Adrenal gland (tissue), 12 donors: ENCODE results near the gene GALNT6. TPM values are rescaled to one million over a fixed set of nuclear protein-coding genes. Genes with fewer than 3 reads are reported as not detected.

Source experiments
- DNase-seq, 7 donors: peaks; one replicate each; pipeline ENCODE4 v3.0.0-alpha.2; 2019 to 2020
- H3K27ac ChIP-seq, 5 donors: fragments of 200-600 bp; sonication (generic) in 4 of 5; 1 replicate in 3 of 5; 2 replicates in 2 of 5; pipeline versions ENCODE4 v1.5.1 to v1.8.0; 2016 to 2020; ENCODE audit warnings: mild to moderate bottlenecking in 1 of 5
- H3K27me3 ChIP-seq: fragments of 200-600 bp; 2 replicates; pipeline ENCODE4 v1.8.0; 2021
- H3K36me3 ChIP-seq, 2 donors: fragments of 200-600 bp; replicated peaks in 1 of 2; 1 replicate in 1 of 2; 2 replicates in 1 of 2; pipeline versions ENCODE4 v1.5.1 to v1.8.0; 2018 to 2022
- H3K4me1 ChIP-seq, 2 donors: fragments of 200-600 bp; replicated peaks in 1 of 2; 1 replicate in 1 of 2; 2 replicates in 1 of 2; pipeline versions ENCODE4 v1.5.1 to v1.8.0; 2018 to 2021
- H3K4me3 ChIP-seq, 4 donors: fragments of 200-600 bp; sonication (generic) in 3 of 4; one replicate each; pipeline ENCODE4 v1.5.1; 2016 to 2018
- H3K9me3 ChIP-seq, 3 donors: fragments of 200-600 bp; sonication (generic) in 1 of 3; replicated peaks in 1 of 3; 1 replicate in 2 of 3; 2 replicates in 1 of 3; pipeline versions ENCODE4 v1.5.1 to v1.8.0; 2016 to 2021
- POLR2A ChIP-seq, 2 donors: fragments of 450-650 bp; IDR thresholded peaks; one replicate each; pipeline ENCODE4 v1.6.1; 2017; ENCODE audit warnings: antibody characterized with exemption in 2 of 2, mild to moderate bottlenecking in 2 of 2, moderate library complexity in 1 of 2
- WGBS, 4 donors: extraction: QIAGEN DNeasy Blood & Tissue Kit in 2 of 4; methylation state at CpG; one replicate each; pipeline versions ENCODE4 v1.1.5 to v1.1.7; 2013 to 2017; 5-methylcytosine and 5-hydroxymethylcytosine counted together
- intact Hi-C, 2 donors: fragments of 100-400 bp; cut with DNase I; formaldehyde crosslinking; loops; one replicate each; pipeline versions ENCODE4 v1.14.1 to v1.15.0; 2022 to 2023
- polyA plus RNA-seq, 3 donors: library from polyadenylated mRNA; stranded (reverse); fragments of 200-250 nt in 2 of 3; fragments of 350-450 nt in 1 of 3; fragmentation: Illumina TruSeq in 1 of 3; extraction: RNeasy Lipid Tissue Mini Kit (QIAGEN cat#74804) in 1 of 3; gene quantifications; one replicate each; pipeline ENCODE4 v1.2.3, GENCODE V29; 2013 to 2014
- total RNA-seq, 9 donors: library from RNA; depleted of rRNA in 4 of 9; stranded (reverse); fragments of >200 nt in 4 of 9; fragments of 120-200 nt in 1 of 9; fragmentation: NEBNext Ultra II Directional in 1 of 9; extraction: Animal tissue kit (Norgen Biotek cat#: 25700) in 1 of 9; gene quantifications; one replicate each; pipeline versions ENCODE4 v1.1.0 to v1.2.4, GENCODE V29; 2013 to 2023
- TF ChIP-seq, protein P1 (sequence below), 6 experiments: fragments of 450-650 bp in 4 of 6; fragments of 200-600 bp in 2 of 6; sonication (generic) in 1 of 6; IDR thresholded peaks; 1 replicate in 5 of 6; 2 replicates in 1 of 6; pipeline versions ENCODE4 v1.5.1 to v1.8.0; 2016 to 2021; ENCODE audit warnings: antibody characterized with exemption in 6 of 6, mild to moderate bottlenecking in 2 of 6, moderate library complexity in 1 of 6
- donor health status: healthy with polysubstance abuse.
- donor health status: Bipolar disorder and iron deficiency.
- donor health status: DM: yes; HTN: yes; CAD: no.
- donor health status: DM: no; HTN: no; CAD: no.
- donor health status: DM: no; HTN: no; CAD: no.
- donor health status: DM: yes; HTN: yes; CAD: no.

The GALNT6 gene
- total and polyA plus RNA-seq, 12 donors: 0.66 to 11.0 (median 5.1) TPM

DNA sequence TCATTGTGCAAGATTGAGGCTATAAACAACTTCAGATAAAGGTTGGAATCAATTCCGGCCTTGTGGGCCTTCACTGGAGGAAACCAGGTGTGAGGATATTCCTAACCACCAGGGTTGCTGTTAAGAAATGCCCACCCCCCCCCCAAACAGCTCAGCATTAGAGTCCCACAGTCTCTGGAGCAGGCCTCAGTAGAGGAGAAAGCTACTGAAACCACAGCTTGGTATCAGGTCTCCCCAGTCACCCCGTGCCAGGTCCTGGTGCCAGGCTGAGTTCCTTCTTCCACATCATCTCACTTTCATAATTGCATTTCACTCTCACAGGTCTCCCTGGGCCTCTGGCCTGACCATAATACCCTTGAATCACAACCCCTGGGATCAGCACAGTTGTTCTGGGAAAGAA is 12.5 kb downstream of the GALNT6 start:
- WGBS, 4 donors: 74 to 100% (median 86%) methylated on average over 2 of the region's 2 CpGs
- no peak for DNase-seq
- TF ChIP-seq, protein P1, sequence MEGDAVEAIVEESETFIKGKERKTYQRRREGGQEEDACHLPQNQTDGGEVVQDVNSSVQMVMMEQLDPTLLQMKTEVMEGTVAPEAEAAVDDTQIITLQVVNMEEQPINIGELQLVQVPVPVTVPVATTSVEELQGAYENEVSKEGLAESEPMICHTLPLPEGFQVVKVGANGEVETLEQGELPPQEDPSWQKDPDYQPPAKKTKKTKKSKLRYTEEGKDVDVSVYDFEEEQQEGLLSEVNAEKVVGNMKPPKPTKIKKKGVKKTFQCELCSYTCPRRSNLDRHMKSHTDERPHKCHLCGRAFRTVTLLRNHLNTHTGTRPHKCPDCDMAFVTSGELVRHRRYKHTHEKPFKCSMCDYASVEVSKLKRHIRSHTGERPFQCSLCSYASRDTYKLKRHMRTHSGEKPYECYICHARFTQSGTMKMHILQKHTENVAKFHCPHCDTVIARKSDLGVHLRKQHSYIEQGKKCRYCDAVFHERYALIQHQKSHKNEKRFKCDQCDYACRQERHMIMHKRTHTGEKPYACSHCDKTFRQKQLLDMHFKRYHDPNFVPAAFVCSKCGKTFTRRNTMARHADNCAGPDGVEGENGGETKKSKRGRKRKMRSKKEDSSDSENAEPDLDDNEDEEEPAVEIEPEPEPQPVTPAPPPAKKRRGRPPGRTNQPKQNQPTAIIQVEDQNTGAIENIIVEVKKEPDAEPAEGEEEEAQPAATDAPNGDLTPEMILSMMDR (IDR thresholded peaks at IDR 0.05): no peak
- TF ChIP-seq POLR2A (IDR thresholded peaks at IDR 0.05): no peak
- intact Hi-C loops: no loop called here
- H3K4me3 ChIP-seq: no peak overlapping the region
- no peaks in the 10 kb centered on the region for H3K4me1 ChIP-seq
- H3K27ac ChIP-seq: no peak overlapping the region
- H3K36me3 ChIP-seq: no peaks in the 10 kb centered on the region
- H3K27me3 ChIP-seq: no peaks in the 10 kb centered on the region
- H3K9me3 ChIP-seq: no peaks in the 10 kb centered on the region

DNA sequence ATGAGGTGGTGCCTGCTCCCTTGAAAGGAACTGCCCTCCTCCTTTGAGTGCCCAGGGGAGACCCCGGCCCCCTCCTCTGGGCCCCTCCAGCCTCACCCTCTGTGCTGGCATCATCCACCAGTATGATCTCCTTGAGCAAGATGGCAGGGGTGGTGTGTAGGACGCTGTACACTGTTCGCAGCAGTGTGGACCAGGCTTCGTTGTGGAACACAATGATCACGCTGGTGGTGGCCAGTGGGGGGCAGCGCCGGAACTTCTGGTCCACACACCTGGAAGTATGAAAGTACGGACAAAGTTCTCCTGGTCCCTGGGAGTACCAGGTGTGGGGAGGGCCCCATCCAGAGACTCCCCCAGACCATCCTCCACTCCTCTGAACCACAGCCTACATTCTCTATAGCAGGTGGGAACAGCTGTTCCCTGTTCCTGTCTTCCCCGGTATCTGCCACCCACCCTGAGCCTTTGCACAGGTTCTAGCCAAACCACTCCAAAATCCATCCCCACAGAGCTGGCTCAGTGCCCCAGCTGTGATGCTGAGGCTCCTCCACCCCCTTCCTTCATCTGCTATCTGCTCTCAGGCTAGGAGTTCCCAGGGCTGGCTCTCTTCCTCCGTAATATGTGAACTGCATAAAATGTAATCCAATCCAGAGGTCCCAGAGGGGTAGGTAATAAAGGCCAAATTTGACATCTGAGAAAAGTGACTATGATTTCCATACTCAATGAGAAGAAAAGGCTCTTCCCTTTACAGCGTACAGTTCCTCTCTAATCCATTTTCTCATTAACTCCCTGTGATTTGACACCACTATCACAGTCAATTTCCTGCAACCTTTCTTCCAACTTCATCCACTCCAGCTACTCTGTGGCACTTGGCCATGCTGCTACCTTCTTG is 13.9 kb downstream of the GALNT6 start:
- no peak overlapping the region for H3K27ac ChIP-seq
- intact Hi-C loops: no loop called here
- DNase-seq: no peak
- TF ChIP-seq, protein P1 (IDR thresholded peaks at IDR 0.05): no peak
- TF ChIP-seq POLR2A (IDR thresholded peaks at IDR 0.05): no peak
- H3K36me3 ChIP-seq: no peaks in the 10 kb centered on the region
- 77 to 89% (median 85%) methylated on average over 2 to 11 of the region's 11 CpGs for WGBS, 4 donors
- H3K27me3 ChIP-seq: no peaks in the 10 kb centered on the region
- no peaks in the 10 kb centered on the region for H3K9me3 ChIP-seq
- H3K4me1 ChIP-seq: no peaks in the 10 kb centered on the region
- no peak overlapping the region for H3K4me3 ChIP-seq

DNA sequence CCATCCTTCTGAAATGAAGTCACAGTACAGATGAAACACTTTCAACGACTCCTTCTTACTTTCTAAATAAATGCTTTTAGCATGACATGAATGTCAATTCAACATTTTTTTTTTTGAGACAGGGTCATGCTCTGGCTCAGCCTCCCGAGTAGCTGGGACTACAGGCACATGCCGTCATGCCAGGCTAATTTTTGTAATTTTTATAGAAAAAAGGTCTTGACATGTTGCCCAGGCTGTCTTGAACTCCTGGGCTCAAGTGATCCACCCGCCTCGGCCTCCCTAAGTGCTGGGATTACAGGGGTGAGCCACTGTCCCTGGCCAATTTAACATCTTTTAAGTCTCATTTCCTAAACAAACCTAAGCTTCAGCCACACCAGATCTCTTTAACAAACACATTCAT is 16.4 kb downstream of the GALNT6 start:
- no peak for TF ChIP-seq POLR2A (IDR thresholded peaks at IDR 0.05)
- TF ChIP-seq, protein P1 (IDR thresholded peaks at IDR 0.05): no peak
- Histone ChIP-seq H3K4me3 (no peak overlapping the region), H3K27ac (no peak overlapping the region), H3K36me3 (no peaks in the 10 kb centered on the region), H3K27me3 (no peaks in the 10 kb centered on the region), H3K9me3 (no peaks in the 10 kb centered on the region), H3K4me1 (peaks cover 5 to 9% of the 10 kb centered on the region in 2 donors)
- intact Hi-C loops: no loop called here
- no peak for DNase-seq
- 79 to 85% (median 82%) methylated on average over 5 of the region's 5 CpGs for WGBS, 4 donors

DNA sequence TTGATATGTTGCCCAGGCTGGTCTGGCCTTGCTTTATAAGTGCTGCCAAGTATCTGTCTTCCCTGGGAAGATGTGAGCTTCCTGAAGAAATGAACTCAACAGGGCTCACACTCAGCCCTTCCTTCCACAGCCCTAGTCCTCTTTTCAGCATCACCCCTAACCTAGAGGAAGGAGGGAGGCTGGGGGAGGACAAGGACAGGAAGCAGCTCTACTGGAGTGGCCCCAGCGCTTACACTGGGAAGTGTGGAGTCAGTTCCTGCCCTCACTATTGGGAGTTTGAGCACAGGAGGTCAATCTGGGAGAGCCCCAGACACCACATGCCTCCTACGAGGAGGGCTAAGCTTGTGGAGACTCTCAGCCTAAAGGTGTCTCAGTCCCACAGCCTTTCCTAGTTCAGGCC is 16.8 kb downstream of the GALNT6 start:
- Histone ChIP-seq H3K9me3 (no peaks in the 10 kb centered on the region), H3K4me3 (no peak overlapping the region), H3K4me1 (peaks cover 5 to 9% of the 10 kb centered on the region in 2 donors), H3K27ac (no peak overlapping the region), H3K27me3 (no peaks in the 10 kb centered on the region), H3K36me3 (no peaks in the 10 kb centered on the region)
- TF ChIP-seq, protein P1 (IDR thresholded peaks at IDR 0.05): no peak
- TF ChIP-seq POLR2A (IDR thresholded peaks at IDR 0.05): no peak
- DNase-seq: no peak
- WGBS, 4 donors: 61 to 85% (median 68%) methylated on average over 2 of the region's 2 CpGs; no CpG with 5 or more reads in 1 of the 4 donors
- intact Hi-C loops: no loop called here
